Measurements from ENCODE around the gene DCAF11. TPM values are rescaled to one million over a fixed set of nuclear protein-coding genes. Genes with fewer than 3 reads are reported as not detected.
A peak's percentile ranks its signal among the peaks of the same experiment; 100 is the strongest.

DCAF11 gene
- total and polyA plus RNA-seq, 4 donors, result 26.4 to 153 (median 64.2) TPM

GRCh38 chr14:24095271-24096068 lies 19.1 kb upstream of the DCAF11 start:
- peaks cover 0 to 18% (median 2%) of the 10 kb centered on the region in 4 donors for H3K36me3 ChIP-seq (ENCODE audit: control insufficient read depth in 4 of 4, insufficient read depth in 4 of 4, low read length in 4 of 4)
- peak overlapping the region; percentile 71 for H3K4me3 ChIP-seq
- peaks cover 0 to 17% (median 6%) of the 10 kb centered on the region in 5 donors for H3K4me1 ChIP-seq (ENCODE audit: control insufficient read depth in 5 of 5, insufficient read depth in 5 of 5, low read length in 5 of 5)
- ATAC-seq (ENCODE audit: insufficient read depth, low FRiP score), result no peak
- DNase-seq, result peak; percentile 47 to 55 (median 47)
- peak overlapping the region; percentile 66 to 78 for H3K9ac ChIP-seq (ENCODE audit: insufficient read depth in 1 of 2, low read length in 2 of 2)
- H3K27ac ChIP-seq (ENCODE audit: low read depth in 1 of 2, low read length in 1 of 2), result peak overlapping the region in 1 of 2 donors; percentile 98
- TF ChIP-seq CTCF (IDR thresholded peaks at IDR 0.05; ENCODE audit: control extremely low read depth, extremely low read depth), result no peak
- 41 to 45% methylated on average over 12 of the region's 12 CpGs for WGBS, 2 donors
- H3K27me3 ChIP-seq (ENCODE audit: control insufficient read depth in 3 of 3, insufficient read depth in 3 of 3, low read length in 2 of 3), result no peaks in the 10 kb centered on the region
- H3K9me3 ChIP-seq (ENCODE audit: control insufficient read depth in 4 of 4, insufficient read depth in 3 of 4, low read length in 3 of 4), result no peaks in the 10 kb centered on the region

DNA sequence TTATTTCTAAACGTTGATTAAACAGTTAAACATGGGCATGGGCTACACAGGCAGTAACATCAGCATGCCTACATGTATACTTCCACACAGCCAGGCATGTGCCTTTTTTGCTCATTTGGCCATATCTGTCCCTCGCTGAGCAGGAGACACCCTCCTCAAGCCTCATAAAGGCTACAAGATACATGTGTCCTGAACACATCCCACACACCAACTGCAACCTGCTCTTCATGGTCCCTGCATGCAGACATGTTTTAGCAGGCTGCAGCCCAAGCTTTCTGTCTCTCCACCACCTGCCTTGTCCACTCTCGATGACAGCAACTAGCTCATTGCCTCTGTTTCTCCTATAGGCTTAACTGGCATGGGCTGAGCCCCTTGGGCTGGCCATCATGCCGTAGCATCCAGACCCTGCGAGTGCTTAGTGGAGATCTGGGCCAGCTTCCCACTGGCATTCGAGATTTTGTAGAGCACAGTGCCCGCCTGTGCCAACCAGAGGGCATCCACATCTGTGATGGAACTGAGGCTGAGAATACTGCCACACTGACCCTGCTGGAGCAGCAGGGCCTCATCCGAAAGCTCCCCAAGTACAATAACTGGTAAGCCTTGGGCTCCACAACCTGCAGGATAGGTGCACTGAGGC lies 17.9 kb upstream of the DCAF11 start:
- peaks cover 0 to 24% (median 4%) of the 10 kb centered on the region in 4 donors for H3K36me3 ChIP-seq (ENCODE audit: control insufficient read depth in 4 of 4, insufficient read depth in 4 of 4, low read length in 4 of 4)
- TF ChIP-seq CTCF (IDR thresholded peaks at IDR 0.05; ENCODE audit: control extremely low read depth, extremely low read depth), result no peak

GRCh38 chr14:24098229-24098926 lies 16.2 kb upstream of the DCAF11 start:
- Histone ChIP-seq H3K9ac (ENCODE audit: insufficient read depth in 1 of 2, low read length in 2 of 2) (no peak overlapping the region), H3K9me3 (ENCODE audit: control insufficient read depth in 4 of 4, insufficient read depth in 3 of 4, low read length in 3 of 4) (no peaks in the 10 kb centered on the region), H3K4me1 (ENCODE audit: control insufficient read depth in 5 of 5, insufficient read depth in 5 of 5, low read length in 5 of 5) (peaks cover 0 to 17% (median 6%) of the 10 kb centered on the region in 5 donors), H3K27ac (ENCODE audit: low read depth in 1 of 2, low read length in 1 of 2) (no peak overlapping the region), H3K27me3 (ENCODE audit: control insufficient read depth in 3 of 3, insufficient read depth in 3 of 3, low read length in 2 of 3) (no peaks in the 10 kb centered on the region), H3K36me3 (ENCODE audit: control insufficient read depth in 4 of 4, insufficient read depth in 4 of 4, low read length in 4 of 4) (peaks cover 0 to 32% (median 5%) of the 10 kb centered on the region in 4 donors), H3K4me3 (no peak overlapping the region)
- TF ChIP-seq CTCF (IDR thresholded peaks at IDR 0.05; ENCODE audit: control extremely low read depth, extremely low read depth), result no peak
- ATAC-seq (ENCODE audit: insufficient read depth, low FRiP score) (no peak), DNase-seq (no peak)
- 96 to 97% methylated on average over 16 of the region's 16 CpGs for WGBS, 2 donors

More for the DNA sequence above, 17.9 kb upstream of the DCAF11 start:
- no peak for DNase-seq
- Histone ChIP-seq H3K9ac (ENCODE audit: insufficient read depth in 1 of 2, low read length in 2 of 2) (no peak overlapping the region), H3K27ac (ENCODE audit: low read depth in 1 of 2, low read length in 1 of 2) (no peak overlapping the region), H3K4me3 (no peak overlapping the region), H3K9me3 (ENCODE audit: control insufficient read depth in 4 of 4, insufficient read depth in 3 of 4, low read length in 3 of 4) (no peaks in the 10 kb centered on the region), H3K4me1 (ENCODE audit: control insufficient read depth in 5 of 5, insufficient read depth in 5 of 5, low read length in 5 of 5) (peaks cover 0 to 17% (median 6%) of the 10 kb centered on the region in 5 donors), H3K27me3 (ENCODE audit: control insufficient read depth in 3 of 3, insufficient read depth in 3 of 3, low read length in 2 of 3) (no peaks in the 10 kb centered on the region)
- no peak for ATAC-seq (ENCODE audit: insufficient read depth, low FRiP score)
- 94 to 96% methylated on average over 8 of the region's 8 CpGs for WGBS, 2 donors
